Left lung (tissue), 10 donors: ENCODE data around the gene DHCR7. TPM values are rescaled to one million over a fixed set of nuclear protein-coding genes. Genes with fewer than 3 reads are reported as not detected.

Experiments used
- ATAC-seq: fragments of 200-7000 bp; cut with Tn5 transposase; one replicate; pipeline ENCODE4 v1.9.1; 2020; ENCODE audit warnings: moderate library complexity
- DNase-seq, 4 donors: peaks; one replicate each; pipeline ENCODE4 v3.0.0-alpha.2; 2013 to 2020
- H3K27ac ChIP-seq, 2 donors: fragments of 200-600 bp; sonication (generic) in 1 of 2; one replicate each; pipeline versions ENCODE4 v1.5.0 to v1.8.0; 2020 to 2021
- H3K27me3 ChIP-seq, 2 donors: fragments of 200-600 bp; sonication (generic) in 1 of 2; one replicate each; pipeline versions ENCODE4 v1.5.0 to v1.8.0; 2020 to 2021
- H3K36me3 ChIP-seq, 2 donors: fragments of 200-600 bp; sonication (generic) in 1 of 2; one replicate each; pipeline versions ENCODE4 v1.5.0 to v1.8.0; 2020 to 2021
- H3K4me1 ChIP-seq, 2 donors: fragments of 200-600 bp; one replicate each; pipeline ENCODE4 v1.8.0; 2021
- H3K4me3 ChIP-seq, 2 donors: fragments of 200-600 bp; sonication (generic) in 1 of 2; one replicate each; pipeline versions ENCODE4 v1.5.0 to v1.8.0; 2020 to 2021; ENCODE audit warnings: mild to moderate bottlenecking in 1 of 2
- H3K9me3 ChIP-seq, 2 donors: fragments of 200-600 bp; sonication (generic) in 1 of 2; one replicate each; pipeline versions ENCODE4 v1.5.0 to v1.8.0; 2020 to 2021
- intact Hi-C, 2 donors: fragments of 100-400 bp; cut with DNase I; formaldehyde crosslinking; loops; one replicate each; pipeline versions ENCODE4 v1.11.2 to v1.14.2; 2022
- polyA plus RNA-seq, 6 donors: library from polyadenylated mRNA; unstranded; fragments of 120-200 nt; gene quantifications; one replicate each; pipeline ENCODE4 v1.2.1, GENCODE V29; 2013; ENCODE audit not compliant: insufficient read length in 6 of 6
- total RNA-seq, 2 donors: library from RNA; stranded (reverse); fragmentation: NEBNext Ultra II Directional; extraction: Animal tissue kit (Norgen Biotek cat#: 25700); gene quantifications; one replicate each; pipeline ENCODE4 v1.2.1, GENCODE V29; 2021
- TF ChIP-seq, protein P1 (sequence below), 2 donors: fragments of 200-600 bp; sonication (generic) in 1 of 2; IDR thresholded peaks; one replicate each; pipeline versions ENCODE4 v1.5.0 to v1.8.0; 2021; ENCODE audit warnings: antibody characterized with exemption in 2 of 2
- donor health status: DM: no; HTN: yes; CAD: no.
- donor health status: DM: no; HTN: no; CAD: no.

Gene DHCR7
- total and polyA plus RNA-seq, 8 donors: 14.6 to 200 (median 32.6) TPM

DNA sequence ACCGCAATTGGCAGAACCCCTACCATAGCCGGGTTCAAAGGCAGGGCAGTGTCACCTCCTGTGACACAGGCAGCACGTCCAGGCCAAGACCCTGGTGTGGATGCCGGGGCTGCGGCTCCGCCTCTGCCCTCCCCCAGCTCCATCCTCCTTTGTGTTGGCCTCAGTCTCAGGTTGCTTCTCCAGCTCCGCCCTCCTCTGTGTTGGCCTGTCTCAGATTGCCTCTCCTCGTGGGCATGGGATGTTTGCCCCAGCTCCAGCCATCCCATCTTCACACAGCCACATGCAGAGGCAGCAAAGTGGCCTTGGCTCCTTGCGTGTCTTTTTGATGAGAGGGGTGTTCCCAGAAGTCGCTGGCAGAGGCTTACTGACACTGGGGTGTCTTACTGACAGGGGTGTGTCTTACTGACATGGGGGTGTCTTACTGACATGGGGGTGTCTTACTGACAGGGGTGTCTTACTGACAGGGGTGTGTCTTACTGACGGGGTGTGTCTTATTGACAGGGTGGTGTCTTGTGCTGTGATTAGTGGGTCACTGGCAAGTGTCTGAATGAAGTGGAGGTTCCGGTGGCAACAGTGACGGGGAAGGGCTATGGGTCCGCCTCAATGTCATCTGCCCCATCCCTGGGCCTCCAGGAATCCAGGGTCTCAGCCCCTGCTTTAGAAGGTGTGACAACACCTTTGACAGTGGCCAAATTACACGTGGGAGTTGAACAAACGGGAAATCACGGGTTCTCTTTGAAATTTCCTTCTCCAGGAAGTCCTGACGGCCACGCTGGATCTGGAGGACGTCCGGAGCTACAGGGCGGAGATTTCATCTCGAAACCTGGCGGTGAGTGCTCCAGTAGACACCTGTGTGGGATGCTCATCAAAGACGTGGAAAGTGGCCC is 29.7 kb upstream of the DHCR7 start:
- H3K36me3 ChIP-seq: peaks cover 0 to 98% of the 10 kb centered on the region in 2 donors
- H3K4me3 ChIP-seq: no peak overlapping the region
- ATAC-seq: no peak
- no peaks in the 10 kb centered on the region for H3K27me3 ChIP-seq
- intact Hi-C loops: no loop called here
- H3K9me3 ChIP-seq: no peaks in the 10 kb centered on the region
- H3K4me1 ChIP-seq: no peaks in the 10 kb centered on the region
- TF ChIP-seq, protein P1, sequence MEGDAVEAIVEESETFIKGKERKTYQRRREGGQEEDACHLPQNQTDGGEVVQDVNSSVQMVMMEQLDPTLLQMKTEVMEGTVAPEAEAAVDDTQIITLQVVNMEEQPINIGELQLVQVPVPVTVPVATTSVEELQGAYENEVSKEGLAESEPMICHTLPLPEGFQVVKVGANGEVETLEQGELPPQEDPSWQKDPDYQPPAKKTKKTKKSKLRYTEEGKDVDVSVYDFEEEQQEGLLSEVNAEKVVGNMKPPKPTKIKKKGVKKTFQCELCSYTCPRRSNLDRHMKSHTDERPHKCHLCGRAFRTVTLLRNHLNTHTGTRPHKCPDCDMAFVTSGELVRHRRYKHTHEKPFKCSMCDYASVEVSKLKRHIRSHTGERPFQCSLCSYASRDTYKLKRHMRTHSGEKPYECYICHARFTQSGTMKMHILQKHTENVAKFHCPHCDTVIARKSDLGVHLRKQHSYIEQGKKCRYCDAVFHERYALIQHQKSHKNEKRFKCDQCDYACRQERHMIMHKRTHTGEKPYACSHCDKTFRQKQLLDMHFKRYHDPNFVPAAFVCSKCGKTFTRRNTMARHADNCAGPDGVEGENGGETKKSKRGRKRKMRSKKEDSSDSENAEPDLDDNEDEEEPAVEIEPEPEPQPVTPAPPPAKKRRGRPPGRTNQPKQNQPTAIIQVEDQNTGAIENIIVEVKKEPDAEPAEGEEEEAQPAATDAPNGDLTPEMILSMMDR (IDR thresholded peaks at IDR 0.05): no peak
- DNase-seq: peak in 1 of 4 donors; percentile 41
- no peak overlapping the region for H3K27ac ChIP-seq

DNA sequence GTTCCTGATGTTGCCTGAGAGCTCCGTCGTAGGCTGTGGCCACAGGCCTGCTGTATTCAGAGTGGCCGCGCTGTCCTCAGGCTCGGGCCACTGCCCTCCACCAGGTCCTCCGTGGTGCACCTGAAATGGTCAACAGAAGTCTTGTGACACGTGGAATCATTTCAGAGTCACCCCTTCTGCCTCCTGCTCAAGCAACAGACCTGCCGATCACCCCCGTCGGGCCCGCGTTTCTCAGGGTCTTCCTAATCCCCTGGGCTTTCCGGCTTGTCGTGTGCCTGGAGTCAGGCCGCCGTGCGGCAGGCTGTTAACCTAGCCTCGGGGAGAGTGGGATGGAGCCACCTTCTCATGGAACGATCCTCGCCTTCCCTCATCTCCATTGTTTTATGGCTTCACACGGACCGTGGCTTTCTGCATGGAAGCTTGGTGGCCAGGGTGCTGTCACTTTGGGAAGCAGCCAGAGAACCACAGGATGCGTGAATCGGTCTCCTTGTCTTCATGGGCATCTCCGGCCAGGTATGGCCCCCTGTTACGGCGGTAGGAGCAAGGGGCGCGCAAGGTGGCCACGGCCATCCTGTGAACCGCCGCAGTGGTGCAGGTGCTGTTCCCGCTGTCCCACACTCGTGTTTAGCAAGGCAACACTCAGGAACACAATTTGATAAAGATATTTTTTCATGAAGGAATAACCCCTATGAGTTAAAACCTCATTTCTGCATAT is 28.9 kb upstream of the DHCR7 start:
- intact Hi-C loops: no loop called here
- H3K36me3 ChIP-seq: peaks cover 0 to 100% of the 10 kb centered on the region in 2 donors
- TF ChIP-seq, protein P1 (IDR thresholded peaks at IDR 0.05): no peak
- no peaks in the 10 kb centered on the region for H3K4me1 ChIP-seq
- H3K4me3 ChIP-seq: no peak overlapping the region
- H3K9me3 ChIP-seq: no peaks in the 10 kb centered on the region
- no peak overlapping the region for H3K27ac ChIP-seq
- DNase-seq (no peak), ATAC-seq (no peak)
- no peaks in the 10 kb centered on the region for H3K27me3 ChIP-seq

DNA sequence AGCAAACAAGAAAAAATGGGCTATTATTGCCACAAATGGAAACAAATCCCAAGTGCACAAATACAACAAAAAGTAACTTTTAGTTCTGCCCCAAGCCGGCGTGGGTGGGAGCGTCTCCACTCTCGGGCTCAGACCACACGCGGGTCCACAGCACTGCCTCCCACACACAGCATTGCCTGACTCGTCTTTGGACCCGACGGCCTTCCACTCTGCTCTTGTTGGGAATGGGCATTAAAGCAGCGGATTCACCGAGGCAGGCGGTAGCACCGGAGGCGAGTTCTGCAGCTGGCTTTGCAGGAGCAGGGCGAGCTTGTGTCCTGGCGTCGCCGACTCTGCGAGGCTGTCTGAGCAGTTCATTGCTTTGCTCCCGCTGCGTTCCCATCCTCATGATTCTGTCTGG is 27.8 kb upstream of the DHCR7 start:
- H3K27ac ChIP-seq: no peak overlapping the region
- DNase-seq (no peak), ATAC-seq (no peak)
- intact Hi-C loops: no loop called here
- H3K9me3 ChIP-seq: no peaks in the 10 kb centered on the region
- no peak overlapping the region for H3K4me3 ChIP-seq
- TF ChIP-seq, protein P1 (IDR thresholded peaks at IDR 0.05): no peak
- H3K27me3 ChIP-seq: no peaks in the 10 kb centered on the region
- H3K36me3 ChIP-seq: peaks cover 0 to 99% of the 10 kb centered on the region in 2 donors
- H3K4me1 ChIP-seq: no peaks in the 10 kb centered on the region

DNA sequence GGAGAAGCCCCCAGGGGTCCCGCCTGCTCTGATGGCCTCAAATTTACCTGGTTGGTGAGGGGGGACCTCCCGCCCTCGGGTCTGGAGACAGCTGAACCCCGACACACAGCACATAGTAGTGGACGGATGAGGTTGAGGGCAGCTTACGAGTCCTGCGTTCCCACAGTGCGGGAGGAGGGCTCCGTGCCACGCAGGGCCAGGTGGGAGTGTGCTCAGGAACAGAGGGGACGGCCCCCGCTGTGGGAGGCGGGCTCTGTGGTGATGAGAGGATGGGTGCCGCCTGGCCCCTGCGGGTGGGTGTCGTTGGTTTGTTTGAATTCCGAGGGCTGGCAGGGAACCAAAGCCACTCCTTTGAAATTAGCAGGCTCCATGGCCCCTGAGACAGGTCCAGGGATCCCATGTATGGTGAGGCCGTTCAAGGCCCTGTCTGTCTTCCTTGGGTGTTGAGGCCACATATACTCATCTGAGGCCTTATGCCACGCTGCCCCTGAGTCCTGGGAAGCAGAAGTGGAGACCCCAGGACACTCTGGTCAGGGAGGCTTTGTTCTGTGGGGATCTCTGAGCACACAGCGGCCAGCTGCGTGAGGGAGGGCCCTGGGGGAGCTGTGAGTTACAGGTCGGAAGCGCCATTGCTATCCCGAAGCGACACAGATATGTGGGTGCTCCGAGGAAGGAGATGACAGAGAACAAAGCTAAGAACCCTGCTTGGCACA is 26.7 kb upstream of the DHCR7 start:
- Histone ChIP-seq H3K9me3 (no peaks in the 10 kb centered on the region), H3K27me3 (no peaks in the 10 kb centered on the region), H3K4me1 (no peaks in the 10 kb centered on the region), H3K36me3 (peaks cover 0 to 88% of the 10 kb centered on the region in 2 donors), H3K4me3 (no peak overlapping the region), H3K27ac (no peak overlapping the region)
- DNase-seq (no peak), ATAC-seq (no peak)
- intact Hi-C loops: no loop called here
- TF ChIP-seq, protein P1 (IDR thresholded peaks at IDR 0.05): no peak
